ENCODE data around the gene HAPLN2. TPM values are rescaled to one million over a fixed set of nuclear protein-coding genes. Genes with fewer than 3 reads are reported as not detected.

Gene HAPLN2
- total and polyA plus RNA-seq, 2 of the 8 experiments (the other 6 are each of a cell fraction or from before 2014, with no cell fraction given), result 0.19 to 0.51 TPM

DNA sequence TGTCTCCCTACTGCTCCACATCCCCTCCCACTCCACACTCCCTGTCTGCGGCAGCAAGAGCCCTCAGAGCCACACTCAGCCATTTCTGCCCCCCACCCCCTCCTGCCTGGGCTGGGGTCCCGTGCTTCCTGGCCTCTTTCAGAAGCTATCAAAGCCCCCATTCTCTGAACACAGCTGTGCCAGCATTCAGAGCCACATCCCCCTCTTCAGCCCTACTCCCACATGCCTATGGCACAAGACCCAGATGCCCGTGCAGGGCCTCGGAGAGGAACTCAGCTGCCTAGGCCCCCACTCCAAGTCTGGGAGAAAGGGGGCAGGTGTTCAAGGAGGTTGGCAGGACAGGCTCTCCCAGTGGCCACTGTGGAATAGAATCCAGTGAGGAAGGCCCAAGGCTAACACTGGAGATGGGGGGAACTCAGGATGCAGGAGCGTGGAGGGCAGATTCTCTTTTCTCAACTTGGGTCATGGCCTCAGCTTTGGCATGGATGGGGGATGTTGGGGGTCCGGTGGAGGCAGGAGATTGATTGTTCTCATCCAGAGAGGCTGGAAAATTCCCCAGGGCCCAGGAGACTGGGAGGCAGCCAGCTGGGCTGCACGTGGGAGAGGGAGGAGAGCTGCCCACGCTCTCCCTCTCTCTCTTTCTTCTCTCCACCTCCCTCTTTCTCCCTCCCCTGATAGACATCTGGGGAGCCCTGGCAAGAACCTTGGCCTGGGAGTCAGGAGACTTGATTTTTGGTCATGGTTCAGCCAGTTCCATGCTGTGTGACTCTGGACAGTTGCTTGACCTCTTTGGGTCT is 19.2 kb downstream of the HAPLN2 start:
- H2BK120ac ChIP-seq (replicated peaks; ENCODE audit: low read depth, low read length), result no peak overlapping the region
- no peak overlapping the region for H2AFZ ChIP-seq (ENCODE audit: low read length)
- TF ChIP-seq SP2 (IDR thresholded peaks at IDR 0.05; ENCODE audit: low read length) (no peak), EP300 (IDR thresholded peaks at IDR 0.05; ENCODE audit: borderline replicate concordance in 1 of 2, low read depth in 2 of 2, low read length in 2 of 2) (no peak), KDM4A (IDR thresholded peaks at IDR 0.05; ENCODE audit: low read depth, low read length, severe bottlenecking) (no peak), MAFK (IDR thresholded peaks at IDR 0.05; ENCODE audit: low read depth, low read length) (no peak)
- DNase-seq (ENCODE audit: low read depth in 1 of 2, low spot score in 2 of 2) (no peak), FAIRE-seq (no peak)
- H2AK5ac ChIP-seq (ENCODE audit: low read depth, low read length), result no peak overlapping the region
- H3K14ac ChIP-seq (ENCODE audit: insufficient read length), result no peak overlapping the region
- no peak overlapping the region for H2BK5ac ChIP-seq (ENCODE audit: low read depth, low read length)
- 75% methylated on average over 7 of the region's 8 CpGs; no CpG with 5 or more reads in 1 of the 2 experiments for WGBS, 2 experiments (ENCODE audit: extremely low coverage in 1 of 2, insufficient coverage in 1 of 2, insufficient read length in 1 of 2, insufficient replicate concordance in 2 of 2, low coverage in 1 of 2, low lambda C conversion rate in 2 of 2, missing lambda C conversion rate in 1 of 2)
- H2BK15ac ChIP-seq (ENCODE audit: low read length), result no peak overlapping the region
- H4K8ac ChIP-seq (ENCODE audit: extremely low read depth, insufficient read depth, low read length), result no peak overlapping the region
- H3K4me2 ChIP-seq (ENCODE audit: insufficient read depth in 1 of 2, low read depth in 2 of 2, low read length in 2 of 2), result no peak overlapping the region; a peak in 1 of 4 replicates
- H3K27me3 ChIP-seq (replicated peaks in 1 of 4; ENCODE audit: control insufficient read depth in 3 of 4, extremely low read depth in 1 of 4, insufficient read depth in 3 of 4, low read length in 3 of 4), result peaks cover 6 to 55% (median 45%) of the 10 kb centered on the region in 4 experiments
- POLR2A ChIA-PET (ENCODE audit: partially characterized antibody), result interaction anchor here (0.9 to 2.0 kb wide), 3 partner anchors 19 to 39 kb away, joined by 3 to 4 read pairs (median 3); no protein-coding TSS in a partner anchor
- peaks cover 0 to 2% of the 10 kb centered on the region in 2 experiments for H4K20me1 ChIP-seq (replicated peaks in 1 of 2; ENCODE audit: control insufficient read depth in 1 of 2, insufficient read depth in 2 of 2, low read length in 2 of 2)
- H3K27ac ChIP-seq (ENCODE audit: low read depth, low read length), result no peak overlapping the region
- no peak overlapping the region for H3K56ac ChIP-seq (replicated peaks; ENCODE audit: insufficient read length, low read depth, low read length)
- no peak overlapping the region for H3K18ac ChIP-seq (ENCODE audit: extremely low read depth, low read length)
- peaks cover 11% of the 10 kb centered on the region; the same call in 1 of the 2 replicates for H3K23me2 ChIP-seq (ENCODE audit: low read depth, low read length)
- no peaks in the 10 kb centered on the region for H3K36me3 ChIP-seq (ENCODE audit: control insufficient read depth in 2 of 4, insufficient read depth in 4 of 4, low read length in 3 of 4)
- H4K5ac ChIP-seq (ENCODE audit: insufficient read length, low read depth, low read length), result no peak overlapping the region
- no peaks in the 10 kb centered on the region for H3K9me3 ChIP-seq (ENCODE audit: insufficient read depth in 2 of 2, low read depth in 1 of 2, low read length in 1 of 2)
- no peaks in the 10 kb centered on the region for H3K79me2 ChIP-seq (ENCODE audit: control insufficient read depth in 1 of 2, insufficient read depth in 2 of 2, low read length in 2 of 2)
- no peak overlapping the region for H3K23ac ChIP-seq (ENCODE audit: insufficient read length)
- no peak overlapping the region for H4K91ac ChIP-seq (replicated peaks; ENCODE audit: insufficient read length, low read length)
- H3K4me1 ChIP-seq (replicated peaks in 1 of 4; ENCODE audit: control insufficient read depth in 3 of 4, insufficient read depth in 4 of 4, low read length in 3 of 4), result peaks cover 3 to 17% (median 13%) of the 10 kb centered on the region in 4 experiments
- H2BK20ac ChIP-seq (ENCODE audit: low read length), result no peak overlapping the region
- no peak overlapping the region for H3K9ac ChIP-seq (replicated peaks in 1 of 4; ENCODE audit: extremely low read depth in 1 of 4, low read depth in 3 of 4, low read length in 3 of 4)
- H3K79me1 ChIP-seq (ENCODE audit: low read depth, low read length), result no peaks in the 10 kb centered on the region; the same call in 1 of the 2 replicates
- no peak overlapping the region for H3K4ac ChIP-seq (replicated peaks; ENCODE audit: insufficient read length, low read depth, low read length)
- H2BK12ac ChIP-seq (ENCODE audit: low read depth, low read length), result no peak overlapping the region; the same call in 1 of the 2 replicates
- CTCF ChIA-PET (ENCODE audit: partially characterized antibody), result interaction anchor here (1.5 to 43.0 kb wide), 5 partner anchors 5 to 88 kb away, joined by 6 to 868 read pairs (median 789); partner anchors contain the start of genes BCAN, HAPLN2 and NES
- no peak overlapping the region for H3K4me3 ChIP-seq (ENCODE audit: extremely low read depth in 1 of 4, insufficient read depth in 2 of 4, low read depth in 3 of 4, low read length in 4 of 4)

All from H1 (cell line).